HG03575 (cell line): Measurements from ENCODE around the gene KHNYN.
A peak's percentile ranks its signal among the peaks of the same experiment; 100 is the strongest.
"Not testable (repeated sequence)": the region's sequence is repeated elsewhere in the genome, so short reads cannot be mapped to it uniquely, and the experiment has no call there.

Experiments
- ATAC-seq: cut with Tn5 transposase; IDR thresholded peaks from one replicate; pipeline ENCODE4 v1.9.1; 2021; ENCODE audit not compliant: unreplicated experiment, insufficient number of reproducible peaks, low FRiP score; ENCODE audit errors: extremely low read depth

The KHNYN gene

DNA sequence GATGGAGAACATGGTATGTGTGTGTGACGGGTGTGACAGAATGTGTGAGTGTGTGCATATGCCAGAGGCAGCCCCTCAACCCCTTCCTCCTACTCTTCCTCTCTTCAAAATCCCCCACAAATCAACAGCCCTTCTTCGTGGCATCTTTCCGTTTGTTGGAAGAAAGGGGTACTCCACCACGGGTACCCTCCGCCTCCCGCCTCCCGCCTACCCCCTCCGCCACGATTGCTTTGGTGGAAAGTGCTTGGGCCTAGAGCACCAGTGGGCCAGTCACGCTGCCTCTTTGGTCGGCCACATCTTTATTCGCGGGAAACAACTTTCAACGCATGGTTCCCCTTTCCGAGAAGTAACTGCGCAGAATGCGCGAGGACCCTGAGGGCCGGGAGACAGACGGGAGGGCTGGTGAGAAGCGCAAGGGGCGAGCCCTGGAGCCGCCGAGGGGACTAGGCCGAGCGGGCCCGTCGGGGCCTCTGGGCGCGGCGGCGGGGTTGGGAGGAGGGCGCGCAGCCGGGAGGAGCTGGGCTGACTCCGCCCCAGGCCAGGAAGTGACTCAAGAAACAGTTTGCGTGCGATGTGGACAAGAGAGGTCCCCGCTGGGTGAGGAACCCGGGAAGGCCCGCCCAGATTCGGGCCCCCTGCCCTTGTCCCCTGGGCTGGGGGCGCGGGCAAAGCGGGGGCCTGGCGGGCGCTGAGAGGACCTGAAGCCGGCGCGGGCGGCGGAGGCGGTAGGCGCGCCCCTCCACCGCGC, at the start of gene KHNYN, which contains the start of gene CBLN3:
Gene KHNYN, plus strand, starts transcription at position 560 of the 748 bp plus-strand sequence. CDS start 777 bp downstream, outside the sequence.
Gene CBLN3, minus strand, starts transcription at position 274 of the 748 bp plus-strand sequence. CDS start 614 bp downstream, outside the sequence.
- peak; percentile 60 for ATAC-seq

DNA sequence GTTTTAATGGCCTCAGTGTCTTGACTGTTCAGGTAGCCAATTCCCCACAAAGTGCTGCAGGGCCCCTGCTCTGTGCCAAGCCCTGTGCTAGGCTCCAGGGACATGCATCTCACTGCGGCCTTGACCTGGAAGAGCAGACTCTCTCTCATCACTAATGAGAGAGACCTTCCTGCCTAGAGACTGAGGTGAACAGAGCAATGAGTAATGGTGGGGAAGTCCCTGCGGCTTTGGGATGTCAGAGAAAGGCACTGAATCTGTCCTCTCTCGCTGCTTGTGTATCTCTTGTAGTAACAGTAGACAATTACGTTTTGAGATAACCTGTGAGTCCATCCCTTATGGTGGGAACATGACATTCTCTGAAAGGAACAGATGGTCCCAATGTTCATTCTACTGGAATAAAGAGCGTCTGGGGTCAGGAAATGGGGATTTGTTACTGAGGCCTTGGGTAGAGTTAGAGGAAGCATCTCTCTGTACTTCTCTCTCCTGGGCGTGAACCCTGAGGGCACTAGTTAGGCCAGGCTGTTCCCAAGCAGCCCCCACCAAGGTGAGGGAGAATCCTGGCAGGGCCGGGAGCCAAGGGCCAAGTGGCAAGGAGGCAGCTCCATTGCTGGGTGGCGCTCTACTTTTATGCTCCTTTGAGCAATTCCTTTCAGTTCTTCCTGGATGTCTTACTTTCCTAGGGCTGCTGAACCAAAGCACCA, 48.2 kb upstream of the KHNYN start:
- ATAC-seq, result no peak

DNA sequence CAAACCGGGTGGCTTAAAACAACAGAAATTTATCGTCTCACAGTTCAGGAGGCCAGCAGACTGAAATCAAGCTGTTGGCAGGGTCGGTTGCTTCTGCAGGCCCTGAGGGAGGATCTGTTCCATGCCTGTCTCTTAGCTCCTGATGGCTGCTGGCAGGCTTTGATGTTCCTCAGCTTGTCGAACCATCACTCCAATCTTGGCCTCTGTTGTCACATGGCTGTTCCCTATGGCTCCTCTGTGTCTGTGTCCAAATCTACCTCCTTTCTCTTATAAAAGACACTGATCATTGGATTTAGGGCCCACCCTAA, 47.7 kb upstream of the KHNYN start:
- ATAC-seq, result no peak

DNA sequence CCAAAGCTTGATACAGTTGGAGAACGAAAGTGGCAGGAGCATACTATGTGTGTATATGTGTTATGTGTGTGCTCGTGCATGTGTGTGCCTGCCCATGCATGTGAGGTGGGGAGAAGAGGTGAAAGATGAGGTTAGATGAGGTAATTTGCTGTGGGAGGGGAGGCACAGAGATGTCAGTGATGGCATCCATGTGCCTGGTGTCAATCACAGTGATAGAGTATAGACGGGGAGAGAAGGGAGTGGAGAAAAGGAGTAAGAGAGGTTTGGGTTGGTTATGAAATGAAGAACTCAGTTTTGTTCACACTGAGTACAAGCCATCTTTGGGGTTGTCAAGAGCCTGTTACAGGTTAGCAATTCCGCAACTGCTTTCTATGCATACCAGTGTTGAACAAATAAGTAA, 45.6 kb upstream of the KHNYN start:
- no peak for ATAC-seq

DNA sequence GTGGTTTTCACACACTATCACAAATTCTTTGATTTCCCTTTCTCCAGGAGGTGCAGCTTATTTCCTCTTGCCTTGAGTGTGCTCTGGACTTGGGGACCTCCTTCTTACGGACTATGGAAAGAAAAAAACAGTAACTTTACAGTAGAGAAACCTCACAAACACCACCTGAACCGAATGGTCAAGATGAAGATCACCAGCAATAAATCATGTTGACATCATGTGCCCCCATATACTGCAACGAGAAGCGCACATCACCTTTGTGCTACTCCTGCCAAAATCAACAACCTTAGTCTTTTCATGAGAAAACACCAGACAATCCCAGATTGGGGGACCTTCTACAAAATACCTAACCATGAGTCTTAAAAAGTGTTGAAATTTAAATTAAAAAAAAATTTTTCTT, 44.2 kb upstream of the KHNYN start:
- ATAC-seq, result no peak

DNA sequence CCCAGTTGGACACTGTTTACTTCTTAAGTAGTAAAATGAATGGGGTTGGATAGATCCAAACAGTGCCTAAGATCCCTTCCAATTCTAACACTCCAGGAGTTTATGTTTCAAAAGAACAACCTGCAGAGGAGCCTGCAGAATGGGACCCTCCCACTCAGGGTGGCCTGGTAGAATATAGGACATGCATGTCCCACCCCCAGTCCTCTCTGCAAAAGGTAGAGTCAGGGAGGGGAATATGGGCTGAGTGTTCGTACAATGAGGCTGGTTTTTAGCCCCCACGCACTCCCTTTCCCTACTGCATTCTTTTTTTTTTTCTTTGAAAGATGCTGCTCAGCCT, 42.8 kb upstream of the KHNYN start:
- no peak for ATAC-seq

DNA sequence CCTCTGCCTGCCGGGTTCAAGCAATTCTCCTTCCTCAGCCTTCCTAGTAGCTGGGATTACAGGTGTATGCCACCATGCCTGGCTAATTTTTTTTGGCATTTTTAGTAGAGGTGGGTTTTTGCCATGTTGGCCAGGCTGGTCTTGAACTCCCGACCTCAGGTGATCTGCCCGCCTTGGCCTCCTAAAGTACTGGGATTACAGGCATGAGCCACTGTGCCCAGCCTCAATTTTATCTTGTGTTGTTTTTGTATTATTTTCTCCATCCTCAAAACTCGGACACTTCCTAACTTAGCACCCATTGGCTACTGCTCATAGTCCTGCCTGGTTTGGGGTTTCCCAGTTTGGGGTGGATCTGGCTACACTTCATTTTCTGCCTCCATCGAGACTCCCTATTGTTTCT, 42.2 kb upstream of the KHNYN start:
- ATAC-seq, result not testable (repeated sequence)

DNA sequence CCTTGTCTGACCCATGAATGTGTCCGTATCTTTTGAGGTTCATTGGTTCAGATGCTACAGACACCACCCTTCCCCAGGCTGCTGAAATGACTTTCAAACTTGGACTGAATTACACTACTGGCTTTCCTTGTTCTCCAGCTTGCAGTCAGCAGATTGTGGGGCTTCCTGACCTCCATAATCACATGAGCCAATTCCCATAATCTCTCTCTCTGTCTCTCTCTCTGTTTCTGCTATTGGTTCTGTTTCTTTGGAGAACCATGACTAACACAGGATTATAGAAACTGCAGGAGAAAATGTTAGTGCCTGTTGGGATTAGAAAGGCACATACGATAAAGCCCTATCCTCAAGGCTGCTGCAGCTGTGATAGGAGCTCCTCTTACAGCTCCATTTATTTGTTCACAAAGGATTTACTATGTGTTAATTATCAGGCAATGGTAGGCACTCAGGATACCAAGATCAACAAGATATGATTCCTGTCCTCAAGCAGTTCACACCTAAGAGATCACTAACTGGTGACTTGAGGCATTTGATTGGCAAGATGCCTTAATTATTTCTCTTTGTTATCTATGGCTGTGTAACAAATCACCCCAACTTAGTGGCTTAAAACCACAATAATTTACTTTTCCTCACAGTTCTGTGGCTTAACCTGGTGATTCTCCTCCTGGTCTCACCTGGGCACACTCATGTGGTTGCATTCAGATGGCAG, 41.1 kb upstream of the KHNYN start:
- no peak for ATAC-seq

DNA sequence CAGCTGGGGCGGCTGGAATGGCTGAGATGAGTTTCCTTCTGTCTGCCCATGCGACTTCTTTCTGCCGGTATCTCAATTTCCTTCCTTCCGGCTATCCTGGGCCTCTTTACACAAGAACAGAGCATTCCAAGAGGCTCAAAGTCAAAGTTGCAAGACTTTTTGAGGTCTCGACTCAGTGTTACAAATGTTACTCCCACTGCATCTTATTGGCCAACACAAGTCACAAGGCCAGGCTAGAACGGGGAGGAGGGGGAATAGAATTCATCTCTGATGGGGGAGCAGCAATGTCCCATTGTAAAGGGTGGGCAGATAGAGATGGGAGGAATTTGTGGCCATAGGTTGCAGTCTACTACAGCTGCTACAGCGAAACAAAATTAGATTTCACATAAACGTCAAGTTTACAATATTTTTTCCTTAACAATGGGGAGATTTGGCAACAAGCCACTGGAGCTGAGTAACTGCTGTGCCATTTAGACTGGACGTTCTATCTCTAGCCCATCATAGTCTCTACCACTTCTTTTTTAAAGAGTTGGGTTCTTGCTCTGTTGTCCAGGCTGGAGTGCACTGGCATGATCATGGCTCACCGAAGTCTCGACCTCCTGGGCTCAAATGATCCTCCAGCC, 40.4 kb upstream of the KHNYN start:
- ATAC-seq, result no peak

DNA sequence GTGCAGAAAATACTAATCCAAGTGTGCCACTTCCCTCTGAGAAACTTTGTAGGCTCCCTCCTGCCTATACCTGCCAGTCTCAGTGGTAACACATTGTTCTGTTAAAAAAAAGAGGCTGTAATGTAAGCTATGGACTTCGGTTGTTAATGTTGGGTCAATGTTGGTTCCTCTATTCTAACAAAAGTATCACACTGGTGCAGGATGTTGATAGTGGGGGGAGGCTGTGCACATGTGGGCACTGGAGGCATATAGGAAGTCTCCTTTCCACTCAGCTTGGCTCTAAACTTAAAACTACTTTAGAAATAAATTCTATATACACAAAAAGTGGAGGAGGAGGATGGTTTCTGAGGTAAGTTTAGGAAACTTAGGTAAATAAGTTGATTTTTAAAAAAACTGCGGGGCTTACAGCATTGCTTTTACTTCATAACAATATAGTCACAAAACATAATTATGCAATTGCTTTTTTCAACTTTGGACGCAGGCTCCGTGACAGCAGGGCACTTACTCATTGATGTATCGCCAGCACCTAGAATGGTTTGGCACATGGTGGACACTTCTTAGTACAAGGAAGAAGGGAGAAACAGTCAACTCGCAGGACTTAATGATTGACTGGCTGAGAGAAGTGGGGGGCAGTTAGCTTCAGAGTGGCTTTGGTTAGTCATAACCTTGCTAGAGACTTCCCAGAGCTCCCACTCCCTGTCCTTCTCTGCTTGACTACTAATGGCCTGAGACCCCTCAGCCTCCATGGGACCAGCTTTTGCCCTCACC, 38.9 kb upstream of the KHNYN start:
- no peak for ATAC-seq

DNA sequence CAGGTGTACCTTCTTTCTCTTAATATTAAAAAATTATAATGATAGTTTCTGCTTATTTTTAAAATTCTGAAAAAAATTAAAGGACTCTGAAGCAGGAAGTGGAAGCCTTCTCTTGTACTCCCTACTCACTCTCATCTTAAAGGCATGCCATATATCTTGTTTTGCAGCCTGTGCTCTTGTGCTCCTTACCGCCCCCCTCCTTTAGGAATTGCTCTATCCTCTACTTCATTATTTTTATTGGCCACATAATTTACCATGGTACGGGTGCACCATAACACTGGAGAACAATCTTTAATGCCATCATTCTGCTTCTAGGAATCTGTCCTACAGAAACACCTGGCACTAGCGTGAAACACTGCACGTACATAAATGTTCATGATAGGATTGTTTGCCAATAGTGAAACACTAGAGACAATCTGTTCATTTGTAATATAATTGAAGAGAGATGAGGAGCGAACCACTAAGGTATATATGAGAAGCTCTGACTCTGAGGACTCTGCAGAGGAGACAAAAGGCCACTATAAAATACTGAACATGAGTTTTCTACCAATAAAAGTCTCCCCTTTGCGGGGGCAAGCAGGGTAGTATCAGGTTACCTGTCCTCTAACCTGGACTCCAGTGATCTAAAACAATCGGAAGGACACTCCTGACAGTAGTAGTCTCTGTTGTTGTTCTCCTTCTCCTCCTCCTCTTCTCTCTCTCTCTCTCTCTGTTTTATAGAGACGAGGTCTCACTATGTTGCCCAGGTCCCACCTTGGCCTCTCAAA, 37.2 kb upstream of the KHNYN start:
- no peak for ATAC-seq

DNA sequence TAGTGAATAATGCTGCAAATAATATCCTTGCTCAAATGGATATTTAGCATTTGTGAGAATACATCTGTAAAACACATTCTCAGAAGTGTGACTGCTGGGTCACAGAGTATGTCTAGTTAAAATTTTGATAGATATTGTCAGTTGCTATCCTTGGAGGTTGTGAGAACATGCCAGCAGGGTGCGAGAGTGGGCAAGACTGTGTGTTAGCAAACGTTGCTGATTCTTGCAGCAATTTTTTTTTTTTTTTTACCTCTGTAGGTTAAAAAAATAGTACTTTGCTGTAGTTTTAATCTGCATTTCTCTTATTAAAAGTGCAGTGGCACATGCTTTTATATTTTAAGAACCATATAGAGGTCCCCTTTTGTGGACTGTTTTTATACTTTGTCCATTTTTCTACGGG, 35.5 kb upstream of the KHNYN start:
- ATAC-seq, result no peak

DNA sequence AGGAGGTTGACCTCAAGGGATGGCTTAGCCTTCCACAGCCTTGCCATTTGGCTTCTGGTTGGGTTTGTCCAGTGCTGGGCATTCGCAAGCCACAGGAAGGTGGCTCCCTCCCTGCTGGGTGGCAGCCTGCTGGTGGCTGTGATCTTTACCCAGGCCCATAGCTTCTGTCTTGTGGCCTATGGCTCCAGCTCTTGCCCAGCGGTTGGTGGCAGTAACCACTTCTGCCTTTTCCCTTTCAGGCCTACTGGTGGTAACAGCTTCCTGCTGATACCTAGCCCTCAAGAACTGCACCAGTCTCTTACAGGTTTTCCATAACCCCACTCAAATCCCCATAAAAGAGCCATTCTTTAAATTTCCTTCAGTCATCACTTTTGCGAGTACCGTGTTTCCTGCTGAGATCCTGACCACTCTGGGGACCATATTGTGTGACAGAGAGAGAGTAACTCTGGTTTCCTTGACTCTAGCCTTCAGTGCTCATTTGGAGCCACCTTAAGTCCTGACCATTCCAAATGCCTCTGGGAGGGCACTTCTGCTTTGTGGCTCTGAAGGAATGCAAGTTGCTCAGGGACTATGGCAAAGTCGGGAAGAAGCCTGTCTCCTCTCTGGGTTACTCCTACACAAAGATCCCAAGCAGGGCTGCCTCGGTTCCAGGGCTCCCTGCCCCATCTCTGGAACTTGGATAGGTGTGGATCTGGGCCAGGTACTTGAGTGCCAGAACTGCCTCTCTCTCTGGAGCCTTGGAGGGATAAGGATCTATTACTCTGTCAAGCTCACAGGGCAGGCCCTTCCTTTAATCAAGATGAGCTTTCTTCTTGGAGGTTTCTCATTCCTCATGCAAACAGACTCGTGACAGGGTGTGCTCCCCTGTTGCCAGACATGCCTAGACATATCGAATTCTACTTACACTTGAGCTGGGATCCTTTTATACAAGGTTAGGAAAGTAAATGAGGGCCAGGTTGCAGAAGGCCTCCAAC, 33.9 kb upstream of the KHNYN start:
- ATAC-seq, result no peak

DNA sequence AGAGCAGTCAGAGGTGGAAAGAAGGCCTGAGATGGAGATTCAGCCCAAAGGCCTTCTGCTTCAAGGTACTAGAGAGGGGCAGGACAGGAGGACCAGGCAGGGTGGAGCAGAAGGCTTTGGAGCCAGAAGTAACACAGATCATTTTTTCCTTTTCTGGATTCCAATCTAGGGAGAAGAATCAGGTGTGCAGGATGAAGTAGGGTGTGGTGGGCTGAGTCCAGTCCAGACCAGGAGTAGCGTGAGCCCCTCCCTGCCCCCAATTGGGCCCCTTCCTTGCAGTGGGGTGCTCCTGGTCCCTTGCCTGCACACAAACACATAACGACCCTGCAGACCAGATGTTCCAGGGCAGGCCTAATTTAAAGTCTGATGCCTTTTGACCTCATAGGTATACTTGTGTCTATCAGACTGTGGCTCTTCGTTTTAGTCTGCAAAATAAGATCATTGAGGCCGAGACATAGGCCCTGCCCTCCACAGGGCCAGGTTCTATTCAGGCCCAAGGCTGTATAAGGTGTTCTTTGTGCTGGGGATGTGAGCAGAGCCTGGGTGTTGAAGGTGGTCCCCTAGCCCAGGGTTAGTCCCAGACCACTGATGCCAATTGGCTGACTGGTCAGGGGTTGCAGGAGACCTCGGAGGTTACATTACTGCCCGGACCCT, 32.0 kb upstream of the KHNYN start:
- no peak for ATAC-seq

DNA sequence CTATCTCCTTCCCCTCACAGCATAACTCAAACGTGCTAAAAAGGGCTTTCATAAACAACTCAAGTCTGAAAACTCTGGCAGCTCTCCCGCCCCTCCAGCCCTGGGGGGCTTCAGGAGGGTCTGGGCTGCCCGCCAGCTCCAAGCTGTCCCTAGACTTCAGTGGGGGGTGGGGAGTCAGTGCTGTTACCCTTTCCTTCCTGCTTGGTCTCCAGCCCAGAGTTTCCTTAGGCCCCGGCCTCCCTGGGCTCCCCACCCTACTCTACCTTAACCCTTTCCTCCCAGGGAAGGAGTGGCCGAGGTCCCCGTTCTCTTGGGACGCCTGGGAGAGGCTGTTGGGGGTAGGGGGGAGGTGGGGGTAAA, 31.5 kb upstream of the KHNYN start:
- no peak for ATAC-seq

DNA sequence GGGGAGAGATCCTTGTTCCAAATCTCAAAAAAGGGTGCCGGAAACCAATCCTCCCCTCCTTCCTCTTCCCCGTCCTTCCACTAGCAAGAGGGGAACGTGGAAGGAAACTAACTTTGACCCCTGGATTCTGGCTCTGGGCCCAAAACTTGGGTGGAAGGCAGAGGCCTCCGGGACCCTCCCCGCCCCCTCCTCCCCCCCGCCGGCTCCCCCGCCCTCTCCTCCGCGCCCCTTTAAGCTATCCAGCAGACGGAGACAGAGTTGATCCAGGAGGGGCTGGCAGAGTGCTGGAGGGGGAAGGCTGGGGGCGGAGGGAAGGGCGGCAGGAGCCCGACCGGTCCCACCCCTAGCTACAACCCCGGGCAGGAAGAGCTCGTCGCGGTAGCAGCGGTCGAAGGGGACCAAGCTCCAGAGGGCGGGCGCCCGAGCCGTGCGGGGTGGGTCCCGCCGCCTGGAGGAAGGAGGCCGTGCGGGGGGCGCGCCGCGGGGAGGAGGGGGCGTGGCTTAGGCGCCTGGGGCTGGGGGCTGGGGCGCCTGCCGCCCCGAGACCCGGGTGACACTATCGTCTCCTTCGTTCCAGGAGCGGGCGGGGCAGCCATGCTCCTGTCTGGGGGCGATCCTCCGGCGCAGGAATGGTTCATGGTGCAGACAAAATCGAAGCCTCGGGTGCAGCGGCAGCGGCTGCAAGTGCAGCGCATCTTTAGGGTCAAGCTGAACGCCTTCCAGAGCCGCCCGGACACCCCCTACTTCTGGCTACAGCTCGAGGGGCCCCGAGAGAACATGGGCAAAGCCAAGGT, 30.9 kb upstream of the KHNYN start, which contains the start of gene NYNRIN:
Gene NYNRIN, plus strand, starts transcription at position 351 of the 794 bp plus-strand sequence. Its CDS starts 244 bp downstream, at position 595.
- ATAC-seq, result no peak
